Stimulated activated CD4-positive, alpha-beta T cell treated with anti-CD3 and anti-CD28 coated beads, Interleukin-2, amount 100 ng/mL, for 4 hours (primary cell): ENCODE measurements around the gene PRSS57.
"Not testable (repeated sequence)": the region's sequence is repeated elsewhere in the genome, so short reads cannot be mapped to it uniquely, and the experiment has no call there.

Source experiments
- DNase-seq: peaks from one replicate; pipeline ENCODE4 v3.0.0-alpha.2; 2020; ENCODE audit warnings: low read depth

The PRSS57 gene

GRCh38 chr19:723247-723646 lies 28.0 kb upstream of the PRSS57 start:
- no peak for DNase-seq

- DNase-seq = no peak
Observed at GRCh38 chr19:722553-723101, 27.4 kb upstream of the PRSS57 start.

GRCh38 chr19:720345-721160 lies 25.3 kb upstream of the PRSS57 start:
- no peak for DNase-seq

GRCh38 chr19:719636-720344 lies 24.5 kb upstream of the PRSS57 start:
- DNase-seq = peak; percentile 6

- no peak for DNase-seq
Observed at GRCh38 chr19:718991-719512, 23.8 kb upstream of the PRSS57 start.

- DNase-seq = no peak
Observed at GRCh38 chr19:718251-718951, 23.1 kb upstream of the PRSS57 start.

- DNase-seq = no peak
Observed at GRCh38 chr19:715347-715746, 20.1 kb upstream of the PRSS57 start.

GRCh38 chr19:711254-711653 lies 16.0 kb upstream of the PRSS57 start:
- no peak for DNase-seq

- no peak for DNase-seq
Observed at GRCh38 chr19:710767-711166, 15.5 kb upstream of the PRSS57 start.

- DNase-seq = no peak
Observed at GRCh38 chr19:709965-710571, 14.8 kb upstream of the PRSS57 start.

GRCh38 chr19:709196-709964 lies 14.1 kb upstream of the PRSS57 start:
- no peak for DNase-seq

GRCh38 chr19:708154-709143 lies 13.2 kb upstream of the PRSS57 start, which contains the start of gene PALM:
Gene PALM, plus strand, starts transcription at chr19:708935. Its CDS starts 212 bp downstream, at chr19:709147.
- no peak for DNase-seq

- DNase-seq = no peak
Observed at GRCh38 chr19:704447-704741, 9.1 kb upstream of the PRSS57 start.

- DNase-seq = peak; percentile 36
Observed at GRCh38 chr19:703651-704446, 8.6 kb upstream of the PRSS57 start.

GRCh38 chr19:703329-703650 lies 8.0 kb upstream of the PRSS57 start:
- no peak for DNase-seq

GRCh38 chr19:702847-703246 lies 7.6 kb upstream of the PRSS57 start:
- not testable (repeated sequence) for DNase-seq

GRCh38 chr19:699885-700284 lies 4.6 kb upstream of the PRSS57 start:
- not testable (repeated sequence) for DNase-seq

- DNase-seq = not testable (repeated sequence)
Observed at GRCh38 chr19:698529-698928, 3.3 kb upstream of the PRSS57 start.
